Testis (tissue), 2 donors: ENCODE results near the gene THBD.

ENCODE experiments used
- CTCF ChIP-seq, 3 experiments: fragments of 450-650 bp in 2 of 3; fragments of 200-600 bp in 1 of 3; sonication (generic) in 1 of 3; IDR thresholded peaks; one replicate each; pipeline ENCODE4 v1.5.1; 2016 to 2019; ENCODE audit warnings: antibody characterized with exemption in 3 of 3, mild to moderate bottlenecking in 2 of 3, moderate library complexity in 1 of 3
- POLR2A ChIP-seq: fragments of 450-650 bp; IDR thresholded peaks from one replicate; pipeline ENCODE4 v1.6.1; 2017; ENCODE audit warnings: antibody characterized with exemption, mild to moderate bottlenecking, moderate library complexity

DNA sequence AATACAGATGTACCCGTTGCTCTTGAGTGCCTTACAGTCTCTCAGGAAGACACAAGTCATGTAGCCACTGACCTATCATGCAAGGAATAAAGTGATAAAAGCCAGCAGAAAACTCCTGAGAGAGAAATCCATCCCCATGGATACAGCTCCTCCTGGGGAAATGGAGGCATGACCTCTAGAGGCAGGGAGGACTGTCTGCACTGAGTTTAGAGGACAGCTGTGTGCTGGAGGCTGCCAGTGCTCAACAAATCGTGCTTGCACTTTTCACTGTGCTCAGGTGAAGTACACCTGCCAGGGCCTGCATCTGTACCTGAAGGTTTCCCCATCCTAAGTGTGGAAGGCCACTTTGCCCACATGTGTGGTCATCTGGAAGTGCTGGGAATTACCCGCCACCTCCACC, 24.6 kb upstream of the THBD start:
- TF ChIP-seq CTCF (IDR thresholded peaks at IDR 0.05): no peak
- no peak for TF ChIP-seq POLR2A
